Vagina (tissue), 2 donors: ENCODE results near the gene PDGFC. TPM values are rescaled to one million over a fixed set of nuclear protein-coding genes. Genes with fewer than 3 reads are reported as not detected.

Experiments used
- DNase-seq, 2 donors: peaks; one replicate each; pipeline ENCODE4 v3.0.0-alpha.2; 2017; ENCODE audit errors: extremely low spot score in 2 of 2
- H3K27ac ChIP-seq: fragments of 200-600 bp; sonication (generic); one replicate; pipeline ENCODE4 v1.5.1; 2019
- H3K27me3 ChIP-seq: fragments of 200-600 bp; sonication (generic); one replicate; pipeline ENCODE4 v1.5.1; 2019
- H3K36me3 ChIP-seq, 2 donors: fragments of 200-600 bp; sonication (generic); one replicate each; pipeline ENCODE4 v1.5.1; 2017 to 2019
- H3K4me1 ChIP-seq: fragments of 200-600 bp; sonication (generic); one replicate; pipeline ENCODE4 v1.5.1; 2019
- H3K4me3 ChIP-seq, 2 donors: fragments of 200-600 bp; sonication (generic); 1 replicate in 1 of 2; 2 replicates in 1 of 2; pipeline ENCODE4 v1.5.1; 2016 to 2019
- H3K9me3 ChIP-seq: fragments of 200-600 bp; sonication (generic); one replicate; pipeline ENCODE4 v1.5.1; 2019
- POLR2A ChIP-seq, 2 donors: fragments of 450-650 bp; IDR thresholded peaks; one replicate each; pipeline ENCODE4 v1.6.1; 2017; ENCODE audit warnings: antibody characterized with exemption in 2 of 2, mild to moderate bottlenecking in 2 of 2, moderate library complexity in 2 of 2
- POLR2AphosphoS5 ChIP-seq, 2 donors: sonication (generic); formaldehyde crosslinking; IDR thresholded peaks; one replicate each; pipeline ENCODE4 v1.9.0; 2017; ENCODE audit warnings: antibody characterized with exemption in 2 of 2, mild to moderate bottlenecking in 2 of 2, low read depth in 1 of 2; ENCODE audit not compliant: insufficient read depth in 1 of 2
- intact Hi-C: fragments of 100-400 bp; cut with DNase I; formaldehyde crosslinking; loops from one replicate; pipeline ENCODE4 v1.15.1; 2023
- total RNA-seq: library from RNA; depleted of rRNA; stranded (reverse); fragments of >200 nt; gene quantifications from one replicate; pipeline ENCODE4 v1.2.3, GENCODE V29; 2016
- TF ChIP-seq, protein P1 (sequence below), 3 experiments: fragments of 450-650 bp in 2 of 3; fragments of 200-600 bp in 1 of 3; sonication (generic) in 1 of 3; IDR thresholded peaks; one replicate each; pipeline ENCODE4 v1.5.1; 2017 to 2019; ENCODE audit warnings: antibody characterized with exemption in 3 of 3, mild to moderate bottlenecking in 2 of 3, moderate library complexity in 2 of 3

PDGFC gene
- total RNA-seq, 1 donor from 2014 or later, result 19.4 TPM

DNA sequence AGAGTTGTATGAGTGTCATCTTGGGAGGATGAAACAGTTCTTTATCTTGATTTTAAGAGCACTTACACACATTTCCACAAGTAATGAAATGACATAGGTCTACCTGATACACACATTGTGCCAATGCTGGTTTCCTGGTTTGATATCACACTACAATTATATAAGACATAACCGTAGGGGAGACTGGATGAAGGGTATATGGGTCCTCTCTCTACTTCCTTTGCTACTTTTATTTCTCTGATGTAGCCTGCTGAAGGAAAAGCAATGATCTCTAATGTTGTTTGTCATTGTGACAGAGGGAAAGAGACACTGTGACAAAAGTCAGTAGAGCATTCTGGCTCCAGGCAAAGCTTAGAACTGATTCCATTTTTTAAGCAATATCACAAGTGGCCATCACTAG lies 238.0 kb downstream of the PDGFC start:
- intact Hi-C loops, result no loop called here
- no peak for DNase-seq

DNA sequence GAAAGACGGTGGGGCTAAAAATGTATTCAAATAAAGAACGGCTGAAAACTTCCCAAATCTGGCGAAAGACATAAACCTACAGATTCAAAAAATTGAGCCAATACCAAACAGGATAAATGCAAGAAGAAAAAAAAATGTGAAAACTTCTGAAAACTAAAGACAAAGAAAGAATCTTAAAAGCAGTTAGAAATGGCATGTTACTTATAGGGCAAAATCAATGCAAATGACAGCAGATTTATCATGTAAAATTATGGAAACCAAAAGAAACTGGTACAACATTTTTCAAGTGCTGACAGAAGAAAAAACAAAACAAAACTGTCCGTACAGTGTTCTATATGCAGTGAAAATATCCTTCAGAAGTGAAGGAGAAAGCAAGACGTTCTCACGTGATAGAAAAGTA lies 239.0 kb downstream of the PDGFC start:
- Histone ChIP-seq H3K36me3 (no peaks in the 10 kb centered on the region), H3K9me3 (peaks cover 12% of the 10 kb centered on the region), H3K27ac (no peak overlapping the region), H3K4me1 (no peaks in the 10 kb centered on the region), H3K4me3 (no peak overlapping the region), H3K27me3 (no peaks in the 10 kb centered on the region)
- TF ChIP-seq, protein P1, sequence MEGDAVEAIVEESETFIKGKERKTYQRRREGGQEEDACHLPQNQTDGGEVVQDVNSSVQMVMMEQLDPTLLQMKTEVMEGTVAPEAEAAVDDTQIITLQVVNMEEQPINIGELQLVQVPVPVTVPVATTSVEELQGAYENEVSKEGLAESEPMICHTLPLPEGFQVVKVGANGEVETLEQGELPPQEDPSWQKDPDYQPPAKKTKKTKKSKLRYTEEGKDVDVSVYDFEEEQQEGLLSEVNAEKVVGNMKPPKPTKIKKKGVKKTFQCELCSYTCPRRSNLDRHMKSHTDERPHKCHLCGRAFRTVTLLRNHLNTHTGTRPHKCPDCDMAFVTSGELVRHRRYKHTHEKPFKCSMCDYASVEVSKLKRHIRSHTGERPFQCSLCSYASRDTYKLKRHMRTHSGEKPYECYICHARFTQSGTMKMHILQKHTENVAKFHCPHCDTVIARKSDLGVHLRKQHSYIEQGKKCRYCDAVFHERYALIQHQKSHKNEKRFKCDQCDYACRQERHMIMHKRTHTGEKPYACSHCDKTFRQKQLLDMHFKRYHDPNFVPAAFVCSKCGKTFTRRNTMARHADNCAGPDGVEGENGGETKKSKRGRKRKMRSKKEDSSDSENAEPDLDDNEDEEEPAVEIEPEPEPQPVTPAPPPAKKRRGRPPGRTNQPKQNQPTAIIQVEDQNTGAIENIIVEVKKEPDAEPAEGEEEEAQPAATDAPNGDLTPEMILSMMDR (IDR thresholded peaks at IDR 0.05), result no peak
- TF ChIP-seq POLR2AphosphoS5 (IDR thresholded peaks at IDR 0.05; ENCODE audit: insufficient read depth in 1 of 2, low read depth in 1 of 2), result no peak
- TF ChIP-seq POLR2A (IDR thresholded peaks at IDR 0.05), result no peak
- DNase-seq, result no peak
- intact Hi-C loops, result no loop called here

More for the DNA sequence above, 238.0 kb downstream of the PDGFC start:
- Histone ChIP-seq H3K36me3 (no peaks in the 10 kb centered on the region), H3K4me3 (no peak overlapping the region), H3K9me3 (peaks cover 12% of the 10 kb centered on the region), H3K27ac (no peak overlapping the region), H3K4me1 (no peaks in the 10 kb centered on the region), H3K27me3 (no peaks in the 10 kb centered on the region)
- TF ChIP-seq, protein P1 (IDR thresholded peaks at IDR 0.05), result no peak
- TF ChIP-seq POLR2AphosphoS5 (IDR thresholded peaks at IDR 0.05; ENCODE audit: insufficient read depth in 1 of 2, low read depth in 1 of 2), result no peak
- no peak for TF ChIP-seq POLR2A (IDR thresholded peaks at IDR 0.05)

DNA sequence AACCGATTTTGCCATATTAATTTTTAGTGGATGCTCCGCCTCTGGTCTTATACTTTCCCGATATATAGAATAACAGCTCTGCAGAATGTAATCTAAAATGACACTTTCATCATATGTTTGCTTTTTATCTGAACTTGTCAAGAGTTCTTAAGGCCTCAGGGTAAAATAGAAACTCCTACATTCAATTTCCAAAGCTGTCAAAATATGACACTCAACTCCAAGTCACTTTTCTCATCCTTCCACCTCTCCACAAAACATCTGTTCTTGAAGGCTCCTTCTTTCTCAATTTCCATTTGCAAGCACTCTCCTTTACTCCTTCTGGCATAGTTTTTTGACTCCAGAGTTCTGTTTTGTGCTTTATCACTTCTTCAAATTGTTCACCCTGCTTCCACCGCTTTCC lies 242.2 kb downstream of the PDGFC start:
- intact Hi-C loops, result no loop called here
- Histone ChIP-seq H3K36me3 (no peaks in the 10 kb centered on the region), H3K4me1 (no peaks in the 10 kb centered on the region), H3K4me3 (no peak overlapping the region), H3K27me3 (no peaks in the 10 kb centered on the region), H3K9me3 (peaks cover 12% of the 10 kb centered on the region), H3K27ac (no peak overlapping the region)
- no peak for DNase-seq
- no peak for TF ChIP-seq POLR2A (IDR thresholded peaks at IDR 0.05)
- TF ChIP-seq, protein P1 (IDR thresholded peaks at IDR 0.05), result no peak
- no peak for TF ChIP-seq POLR2AphosphoS5 (IDR thresholded peaks at IDR 0.05; ENCODE audit: insufficient read depth in 1 of 2, low read depth in 1 of 2)

DNA sequence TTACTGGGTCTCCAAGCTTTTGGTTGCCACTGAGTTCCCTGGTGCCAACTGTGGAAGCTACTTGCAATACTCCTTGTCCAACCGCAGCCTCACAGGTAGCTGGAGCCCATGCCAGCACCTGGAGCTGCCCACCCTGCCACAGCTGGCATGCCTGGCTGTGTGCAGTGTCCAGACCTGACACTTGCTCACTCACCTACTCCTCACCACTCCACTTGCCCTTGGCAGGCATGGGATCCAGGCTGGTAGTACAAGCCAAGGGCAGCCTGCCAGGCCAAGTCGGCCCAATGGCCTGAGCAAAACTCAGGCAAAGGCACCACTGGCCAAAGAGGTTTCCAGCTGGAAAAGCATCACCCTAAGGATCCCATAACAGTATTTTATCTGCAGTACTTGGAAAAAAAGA lies 246.3 kb downstream of the PDGFC start:
- no peaks in the 10 kb centered on the region for H3K4me1 ChIP-seq
- H3K9me3 ChIP-seq, result no peaks in the 10 kb centered on the region
- no peaks in the 10 kb centered on the region for H3K27me3 ChIP-seq
- no peaks in the 10 kb centered on the region for H3K36me3 ChIP-seq
- intact Hi-C loops, result no loop called here
- no peak for DNase-seq
- H3K4me3 ChIP-seq, result no peak overlapping the region
- TF ChIP-seq, protein P1 (IDR thresholded peaks at IDR 0.05), result no peak
- TF ChIP-seq POLR2A (IDR thresholded peaks at IDR 0.05) (no peak), POLR2AphosphoS5 (IDR thresholded peaks at IDR 0.05; ENCODE audit: insufficient read depth in 1 of 2, low read depth in 1 of 2) (no peak)
- no peak overlapping the region for H3K27ac ChIP-seq

DNA sequence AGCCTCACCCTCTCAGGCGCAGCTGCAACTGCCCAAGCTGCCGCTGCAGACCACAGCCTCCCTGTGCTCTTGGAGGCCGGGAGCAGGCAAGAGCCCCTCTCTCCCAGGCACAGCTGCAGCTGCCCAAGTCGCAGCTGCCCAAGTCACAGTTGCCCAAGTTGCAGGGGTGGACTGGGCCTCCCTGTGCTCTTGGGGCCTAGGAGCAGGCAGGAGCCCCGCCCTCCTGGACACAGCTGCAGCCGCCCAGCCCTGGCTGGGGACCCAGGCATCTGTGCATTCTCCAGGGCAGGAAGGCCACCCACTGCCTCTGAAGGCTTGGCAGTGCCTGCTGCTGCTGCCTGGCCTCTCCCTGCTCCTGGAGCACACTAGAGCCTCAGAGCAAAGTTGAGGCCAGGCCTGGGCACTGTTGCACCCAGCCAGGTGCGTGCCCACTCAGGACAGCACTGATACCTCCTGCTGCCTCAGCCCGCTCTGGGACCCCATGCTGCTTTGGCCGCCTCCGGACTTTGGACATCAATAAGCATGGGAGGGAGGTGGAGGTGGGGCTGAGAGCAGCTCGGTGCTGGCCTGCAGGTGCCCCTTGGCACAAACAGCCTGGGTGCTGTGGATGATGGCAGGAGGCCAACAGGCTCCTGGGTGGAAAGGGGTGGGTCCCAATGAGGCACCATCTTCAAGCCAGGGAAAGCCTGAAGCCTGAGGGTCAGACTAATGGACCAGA lies 247.5 kb downstream of the PDGFC start:
- Histone ChIP-seq H3K36me3 (no peaks in the 10 kb centered on the region), H3K27me3 (no peaks in the 10 kb centered on the region)
- no peak for TF ChIP-seq POLR2AphosphoS5 (IDR thresholded peaks at IDR 0.05; ENCODE audit: insufficient read depth in 1 of 2, low read depth in 1 of 2)
- TF ChIP-seq, protein P1 (IDR thresholded peaks at IDR 0.05), result no peak
- TF ChIP-seq POLR2A (IDR thresholded peaks at IDR 0.05), result no peak

More for the DNA sequence above, 247.5 kb downstream of the PDGFC start:
- Histone ChIP-seq H3K9me3 (no peaks in the 10 kb centered on the region), H3K4me1 (no peaks in the 10 kb centered on the region), H3K27ac (no peak overlapping the region), H3K4me3 (no peak overlapping the region)
- no peak for DNase-seq
- intact Hi-C loops, result no loop called here
